Progenitor cell of endocrine pancreas (in vitro differentiated cells): ENCODE measurements around the gene STK39. TPM values are rescaled to one million over a fixed set of nuclear protein-coding genes. Genes with fewer than 3 reads are reported as not detected.

Experiments
- DNase-seq: peaks from one replicate; pipeline ENCODE4 v3.0.0; 2021; ENCODE audit warnings: low spot score; ENCODE audit not compliant: unreplicated experiment
- H3K27ac Mint-ChIP-seq: 2 replicates; pipeline ENCODE4 v1.8.0; 2021; ENCODE audit warnings: mild to moderate bottlenecking, moderate library complexity, mixed read lengths
- H3K27me3 Mint-ChIP-seq: 2 replicates; pipeline ENCODE4 v1.8.0; 2021; ENCODE audit warnings: mixed read lengths
- H3K36me3 Mint-ChIP-seq: 2 replicates; pipeline ENCODE4 v1.8.0; 2022; ENCODE audit warnings: mixed read lengths; ENCODE audit not compliant: insufficient read depth
- H3K4me1 Mint-ChIP-seq: 2 replicates; pipeline ENCODE4 v1.8.0; 2021; ENCODE audit warnings: low read depth, mixed read lengths
- H3K4me3 Mint-ChIP-seq: 2 replicates; pipeline ENCODE4 v1.8.0; 2021; ENCODE audit warnings: low read depth, mild to moderate bottlenecking, moderate library complexity, mixed read lengths
- H3K9me3 Mint-ChIP-seq: 2 replicates; pipeline ENCODE4 v1.8.0; 2021; ENCODE audit warnings: low read depth, mixed read lengths
- total RNA-seq: library from RNA; stranded (reverse); gene quantifications from 2 replicates; pipeline ENCODE4 v1.2.1, GENCODE V29; 2021
- TF ChIP-seq, protein P1 (sequence below): fragments of 200-600 bp; sonication (generic); IDR thresholded peaks from one replicate; pipeline ENCODE4 v1.5.0; 2021; ENCODE audit warnings: antibody characterized with exemption, mild to moderate bottlenecking; ENCODE audit not compliant: unreplicated experiment

The STK39 gene
- total RNA-seq, 1 donor from 2014 or later, result 22.9 TPM

DNA sequence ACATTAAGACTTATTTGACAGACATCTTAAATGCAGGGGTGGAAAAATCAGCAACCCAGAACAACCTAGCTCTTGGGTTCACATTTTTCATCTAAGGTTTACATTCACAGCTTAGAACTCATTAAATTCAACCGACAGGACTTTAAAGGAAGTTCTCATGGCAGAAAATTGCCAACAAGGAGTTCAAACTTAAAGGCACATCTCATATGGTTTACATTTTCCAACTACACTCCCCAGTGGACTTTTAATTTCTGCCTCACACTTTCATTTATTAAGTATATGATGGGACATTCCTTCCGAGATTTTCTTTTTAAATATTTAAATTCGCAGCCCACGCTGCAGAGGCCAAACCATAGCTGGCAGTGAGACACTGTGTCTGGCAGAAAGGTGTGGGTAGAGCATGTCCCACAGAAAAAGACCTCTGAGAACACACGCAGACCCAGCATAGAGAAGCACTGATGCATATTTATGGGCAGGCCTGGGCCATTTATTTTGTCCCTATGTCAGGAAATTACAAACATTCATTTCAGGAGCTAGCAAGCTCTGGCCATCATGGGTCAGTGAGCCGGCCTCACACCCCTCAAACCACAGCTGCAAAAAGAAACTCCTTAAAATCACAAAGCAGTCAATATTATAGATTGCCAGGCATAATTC lies 46.3 kb downstream of the STK39 start:
- H3K4me3 Mint-ChIP-seq, result peak overlapping the region; percentile 12
- H3K9me3 Mint-ChIP-seq, result peaks cover 15% of the 10 kb centered on the region
- peak overlapping the region; percentile 84 for H3K27ac Mint-ChIP-seq
- no peaks in the 10 kb centered on the region for H3K27me3 Mint-ChIP-seq
- H3K4me1 Mint-ChIP-seq, result peaks cover 40% of the 10 kb centered on the region
- peaks cover 18% of the 10 kb centered on the region for H3K36me3 Mint-ChIP-seq
- DNase-seq, result no peak
- TF ChIP-seq, protein P1, sequence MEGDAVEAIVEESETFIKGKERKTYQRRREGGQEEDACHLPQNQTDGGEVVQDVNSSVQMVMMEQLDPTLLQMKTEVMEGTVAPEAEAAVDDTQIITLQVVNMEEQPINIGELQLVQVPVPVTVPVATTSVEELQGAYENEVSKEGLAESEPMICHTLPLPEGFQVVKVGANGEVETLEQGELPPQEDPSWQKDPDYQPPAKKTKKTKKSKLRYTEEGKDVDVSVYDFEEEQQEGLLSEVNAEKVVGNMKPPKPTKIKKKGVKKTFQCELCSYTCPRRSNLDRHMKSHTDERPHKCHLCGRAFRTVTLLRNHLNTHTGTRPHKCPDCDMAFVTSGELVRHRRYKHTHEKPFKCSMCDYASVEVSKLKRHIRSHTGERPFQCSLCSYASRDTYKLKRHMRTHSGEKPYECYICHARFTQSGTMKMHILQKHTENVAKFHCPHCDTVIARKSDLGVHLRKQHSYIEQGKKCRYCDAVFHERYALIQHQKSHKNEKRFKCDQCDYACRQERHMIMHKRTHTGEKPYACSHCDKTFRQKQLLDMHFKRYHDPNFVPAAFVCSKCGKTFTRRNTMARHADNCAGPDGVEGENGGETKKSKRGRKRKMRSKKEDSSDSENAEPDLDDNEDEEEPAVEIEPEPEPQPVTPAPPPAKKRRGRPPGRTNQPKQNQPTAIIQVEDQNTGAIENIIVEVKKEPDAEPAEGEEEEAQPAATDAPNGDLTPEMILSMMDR, result no peak

DNA sequence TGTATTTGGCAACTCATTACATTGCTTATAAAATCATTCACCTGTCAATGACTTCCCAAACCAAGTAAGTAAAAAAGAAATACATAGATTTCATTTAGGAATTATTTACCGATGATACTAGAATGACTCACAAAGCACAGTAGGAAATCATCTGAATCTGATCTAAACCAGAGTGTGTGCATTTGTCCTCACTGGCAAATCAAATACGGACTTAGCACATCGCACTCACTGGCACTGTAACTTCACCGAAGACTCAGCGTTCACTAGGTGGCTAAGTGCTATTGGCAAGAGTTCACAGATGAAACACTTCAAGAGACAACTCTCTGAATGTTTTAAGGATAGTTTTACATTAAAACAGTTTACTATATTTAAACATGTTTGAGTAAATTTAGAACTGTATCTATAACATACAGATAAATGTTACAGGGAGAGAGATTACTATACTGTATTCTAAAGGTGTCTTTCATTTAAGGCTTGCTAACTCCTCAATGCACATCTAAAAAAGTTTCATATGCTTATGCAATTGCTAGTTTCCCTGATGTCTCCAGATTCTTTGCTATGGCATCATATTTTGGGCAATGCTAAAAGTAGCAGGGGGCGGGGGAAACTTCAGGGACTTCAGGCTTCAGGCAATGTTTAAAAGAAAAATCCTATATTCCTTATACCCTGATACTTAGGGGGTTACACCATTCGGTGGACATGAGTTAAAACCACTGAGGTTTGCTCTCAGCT lies 48.8 kb downstream of the STK39 start:
- peaks cover 5% of the 10 kb centered on the region for H3K36me3 Mint-ChIP-seq
- H3K4me3 Mint-ChIP-seq, result no peak overlapping the region
- H3K4me1 Mint-ChIP-seq, result peaks cover 44% of the 10 kb centered on the region
- H3K9me3 Mint-ChIP-seq, result peaks cover 7% of the 10 kb centered on the region
- DNase-seq, result no peak
- H3K27me3 Mint-ChIP-seq, result no peaks in the 10 kb centered on the region
- TF ChIP-seq, protein P1, result no peak
- no peak overlapping the region for H3K27ac Mint-ChIP-seq

DNA sequence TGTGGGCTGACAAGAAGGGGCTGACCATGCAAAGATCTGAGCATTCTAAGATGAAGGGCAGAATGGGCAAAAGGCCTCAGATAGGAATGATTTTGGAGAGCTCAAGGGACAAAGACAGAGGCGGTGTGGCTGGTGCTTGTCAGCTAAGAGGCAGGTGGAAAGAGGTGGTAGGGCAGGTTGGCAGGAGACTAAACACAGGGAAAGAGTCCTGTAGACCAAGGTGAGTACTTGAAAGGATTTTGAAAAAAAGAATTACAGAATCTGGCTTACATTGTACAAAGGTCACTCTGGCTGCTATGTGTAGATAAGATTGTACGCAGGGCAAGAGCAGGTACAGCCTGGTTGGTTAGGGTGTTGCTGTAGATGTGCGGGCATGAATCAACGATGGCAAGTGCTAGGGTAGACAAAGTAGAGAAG lies 50.6 kb downstream of the STK39 start:
- DNase-seq, result no peak
- Mint-ChIP-seq H3K4me3 (peak overlapping the region; percentile 23), H3K27me3 (no peaks in the 10 kb centered on the region), H3K36me3 (no peaks in the 10 kb centered on the region), H3K9me3 (peaks cover 3% of the 10 kb centered on the region), H3K27ac (peak overlapping the region; percentile 49), H3K4me1 (peaks cover 43% of the 10 kb centered on the region)
- TF ChIP-seq, protein P1, result no peak

DNA sequence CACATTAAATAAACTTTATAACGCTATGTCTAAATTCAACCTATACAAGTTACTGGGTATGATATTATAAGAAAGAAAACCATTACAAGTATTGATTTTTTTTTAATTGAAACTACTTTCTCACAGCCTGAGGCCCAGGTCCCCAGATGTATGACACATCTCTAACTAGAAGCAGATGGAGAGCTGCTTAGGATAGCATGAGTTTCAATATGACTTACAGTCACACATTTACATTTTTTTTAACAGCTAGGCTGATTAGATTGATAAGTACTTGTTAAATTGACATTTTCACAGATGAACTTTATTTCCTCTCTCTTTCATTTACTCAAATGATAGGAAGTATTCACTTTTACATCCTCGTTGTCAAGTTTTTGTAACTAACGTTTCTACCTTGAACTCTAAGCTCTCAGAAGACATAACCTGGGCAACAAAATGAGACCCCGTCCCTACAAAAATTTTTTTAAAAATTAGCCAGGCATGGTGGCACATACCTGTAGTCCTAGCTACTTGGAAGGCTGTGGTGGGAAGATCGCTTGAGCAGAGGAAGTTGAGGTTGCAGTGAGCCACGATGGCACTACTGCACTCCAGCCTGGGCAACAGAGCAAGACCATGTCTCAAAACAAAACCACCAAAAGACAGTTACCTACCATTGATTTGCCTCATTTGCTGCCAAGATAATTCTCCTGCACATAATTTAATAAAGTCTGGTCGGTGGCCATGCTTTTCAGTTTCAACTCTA lies 52.4 kb downstream of the STK39 start:
- Mint-ChIP-seq H3K36me3 (no peaks in the 10 kb centered on the region), H3K27ac (no peak overlapping the region), H3K4me3 (no peak overlapping the region), H3K9me3 (peaks cover 1% of the 10 kb centered on the region), H3K27me3 (no peaks in the 10 kb centered on the region), H3K4me1 (peaks cover 37% of the 10 kb centered on the region)
- TF ChIP-seq, protein P1, result no peak
- no peak for DNase-seq
